PC-3 (cell line): Measurements from ENCODE around the gene GRIA1. TPM values are rescaled to one million over a fixed set of nuclear protein-coding genes. Genes with fewer than 3 reads are reported as not detected.
A peak's percentile ranks its signal among the peaks of the same experiment; 100 is the strongest.

Source experiments
- ATAC-seq: fragments of 200-7000 bp; cut with Tn5 transposase; 2 replicates; pipeline ENCODE4 v1.9.1; 2020; ENCODE audit warnings: mild to moderate bottlenecking, moderate library complexity
- Bru-seq: library from RNA; stranded (reverse); fragments of 400-500 nt; gene quantifications from one replicate; lab custom pipeline; 2021; lab: Mats Ljungman, UMichigan
- BruChase-seq, 2 experiments: library from RNA; stranded (reverse); fragments of 400-500 nt; gene quantifications; one replicate each; lab custom pipeline; 2021; lab: Mats Ljungman, UMichigan
- BruUV-seq: library from RNA; stranded (reverse); fragments of 400-500 nt; replicated peaks from 2 replicates; lab custom pipeline; 2021; lab: Mats Ljungman, UMichigan
- CTCF ChIA-PET: fragments of 300-600 bp; sonication (Branson Sonifier 250); formaldehyde crosslinking; loops from one replicate; lab custom pipeline; 2022; ENCODE audit warnings: antibody characterized with exemption; lab: Charles Lee
- POLR2A ChIA-PET: fragments of 300-600 bp; sonication (Branson Sonifier 250); formaldehyde crosslinking; loops from one replicate; lab custom pipeline; 2022; ENCODE audit warnings: antibody characterized with exemption; ENCODE audit not compliant: unreplicated experiment; lab: Charles Lee
- DNase-seq: peaks from one replicate; pipeline ENCODE4 v3.0.0-alpha.2; 2015
- H2AFZ ChIP-seq: fragments of 300-600 bp; sonication (generic); 2 replicates; pipeline ENCODE4 v1.6.0; 2016; ENCODE audit warnings: antibody characterized with exemption, low read length
- H3F3A ChIP-seq: fragments of 300-600 bp; sonication (generic); one replicate; pipeline ENCODE4 v1.6.0; 2017; ENCODE audit warnings: antibody characterized with exemption, low read length, control low read depth, mild to moderate bottlenecking; ENCODE audit not compliant: unreplicated experiment
- H3K27ac ChIP-seq: fragments of 300-600 bp; sonication (generic); 2 replicates; pipeline ENCODE4 v1.5.1; 2016; ENCODE audit warnings: mild to moderate bottlenecking, low read length
- H3K27me3 ChIP-seq: fragments of 300-600 bp; sonication (generic); 2 replicates; pipeline ENCODE4 v1.6.1; 2016; ENCODE audit warnings: low read length, mixed read lengths
- H3K36me3 ChIP-seq: fragments of 300-600 bp; sonication (generic); 2 replicates; pipeline ENCODE4 v1.6.1; 2016; ENCODE audit warnings: low read depth, mixed run types, low read length, mixed read lengths
- H3K4me1 ChIP-seq: fragments of 300-600 bp; sonication (generic); 2 replicates; pipeline ENCODE4 v1.5.1; 2016; ENCODE audit warnings: low read length; ENCODE audit not compliant: insufficient read depth
- H3K4me2 ChIP-seq: fragments of 300-600 bp; sonication (generic); 2 replicates; pipeline ENCODE4 v1.6.0; 2016; ENCODE audit warnings: low read length
- H3K4me3 ChIP-seq: fragments of 300-600 bp; sonication (generic); 2 replicates; pipeline ENCODE4 v1.5.1; 2016; ENCODE audit warnings: mild to moderate bottlenecking, low read length, mixed read lengths
- H3K79me2 ChIP-seq: fragments of 300-600 bp; sonication (generic); 2 replicates; pipeline ENCODE4 v1.6.1; 2017; ENCODE audit warnings: low read length, mixed read lengths
- H3K9ac ChIP-seq: fragments of 300-600 bp; sonication (generic); 2 replicates; pipeline ENCODE4 v1.6.0; 2016; ENCODE audit warnings: mild to moderate bottlenecking, low read length
- H3K9me2 ChIP-seq: fragments of 300-600 bp; sonication (generic); replicated peaks from 2 replicates; pipeline ENCODE4 v1.6.1; 2016; ENCODE audit warnings: mixed run types, low read length, mixed read lengths
- H3K9me3 ChIP-seq: fragments of 300-600 bp; sonication (generic); 2 replicates; pipeline ENCODE4 v1.6.1; 2016; ENCODE audit warnings: low read length, mixed read lengths
- H4K20me1 ChIP-seq: fragments of 300-600 bp; sonication (generic); 2 replicates; pipeline ENCODE4 v1.6.1; 2016; ENCODE audit warnings: low read length, mixed read lengths
- CTCF ChIP-seq: fragments of 300-600 bp; sonication (generic); conservative IDR thresholded peaks from 2 replicates; pipeline ENCODE4 v1.5.1; 2017; ENCODE audit warnings: antibody characterized with exemption, low read depth, mild to moderate bottlenecking, low read length
- EZH2 ChIP-seq: fragments of 300-600 bp; sonication (generic); IDR thresholded peaks from one replicate; pipeline ENCODE4 v1.6.1; 2017; ENCODE audit warnings: antibody characterized with exemption, mild to moderate bottlenecking, low read length; ENCODE audit not compliant: unreplicated experiment
- EZH2phosphoT487 ChIP-seq: fragments of 300-600 bp; sonication (generic); IDR thresholded peaks from 2 replicates; pipeline ENCODE4 v1.6.1; 2018; ENCODE audit warnings: mild to moderate bottlenecking, antibody characterized with exemption, low read length, borderline replicate concordance
- intact Hi-C: fragments of 100-400 bp; cut with micrococcal nuclease; formaldehyde crosslinking; loops from 2 replicates; pipeline ENCODE4 v1.9.0; 2023
- long read RNA-seq: library from polyadenylated mRNA; unstranded; transcript quantifications from one replicate; pipeline ENCODE4 v2.0.0, GENCODE V29; 2021; ENCODE audit not compliant: unreplicated experiment
- total RNA-seq: library from RNA; depleted of rRNA; stranded (reverse); fragments of >200 nt; gene quantifications from 2 replicates; pipeline ENCODE4 v1.2.3, GENCODE V29; 2014; rRNA removed

GRIA1 gene
- total RNA-seq (not detected in 2 replicates), Bru-seq, nascent RNA (percentile 5 among the genes with signal in this experiment), BruChase-seq, experiment 1, labeled RNA remaining after a 6-hour chase (percentile 2 among the genes with signal in this experiment), BruChase-seq, experiment 2, labeled RNA remaining after a 2-hour chase (percentile 7 among the genes with signal in this experiment)
- long read RNA-seq: 0 reads

GRCh38 chr5:153490118-153491037 lies at the start of gene GRIA1:
Gene GRIA1 (plus strand): TSS chr5:153490670.
- Histone ChIP-seq H3K9ac (no peak within 1 kb of the TSS), H3K9me2 (no peaks in the 10 kb centered on the region), H3K27me3 (peaks cover 27% of the 10 kb centered on the region), H3K4me1 (no peaks in the 10 kb centered on the region), H3K4me2 (peak within 1 kb of the TSS; percentile 59), H3K9me3 (no peaks in the 10 kb centered on the region), H3K4me3 (peak within 1 kb of the TSS; percentile 41; the same call in 1 of the 2 replicates), H3F3A (no peaks in the 10 kb centered on the region), H3K36me3 (no peaks in the 10 kb centered on the region), H2AFZ (peak within 1 kb of the TSS; percentile 58; the same call in 1 of the 2 replicates), H3K27ac (no peak within 1 kb of the TSS), H4K20me1 (no peaks in the 10 kb centered on the region), H3K79me2 (no peaks in the 10 kb centered on the region)
- TF ChIP-seq EZH2phosphoT487: no peak
- no peak for TF ChIP-seq CTCF
- no peak for TF ChIP-seq EZH2
- BruUV-seq: no TSS peak
- intact Hi-C loops: no loop called here
- ATAC-seq: peak; percentile 38; the same call in 1 of the 2 replicates
- no peak for DNase-seq
- POLR2A ChIA-PET: no interaction called here
- CTCF ChIA-PET: no interaction called here

- Histone ChIP-seq H2AFZ (no peak overlapping the region), H3K4me2 (no peak overlapping the region), H3K36me3 (no peaks in the 10 kb centered on the region), H3K79me2 (no peaks in the 10 kb centered on the region), H3F3A (no peaks in the 10 kb centered on the region), H3K27me3 (no peaks in the 10 kb centered on the region), H3K4me1 (0 out of 2 replicates have a peak, but pooled peaks cover 5% of the 10 kb centered on the region), H3K9me2 (no peaks in the 10 kb centered on the region), H4K20me1 (no peaks in the 10 kb centered on the region), H3K27ac (no peak overlapping the region), H3K4me3 (no peak overlapping the region), H3K9me3 (0 out of 2 replicates have a peak, but pooled peaks cover 4% of the 10 kb centered on the region), H3K9ac (no peak overlapping the region)
- no TSS peak for BruUV-seq
- ChIA-PET POLR2A (no interaction called here), CTCF (no interaction called here)
- peak; percentile 24 for DNase-seq
- intact Hi-C loops: no loop called here
- ATAC-seq: no peak
- TF ChIP-seq EZH2 (no peak), CTCF (no peak), EZH2phosphoT487 (no peak)
These were observed 44.4 kb upstream of the GRIA1 start for GRCh38 chr5:153445875-153446579.
